GM12874 (cell line): Measurements from ENCODE around the gene FBH1.

ENCODE experiments used
- TF ChIP-seq, protein P1 (sequence below): IDR thresholded peaks from 2 replicates; pipeline ENCODE4 v1.5.1; 2011; ENCODE audit warnings: low read depth, mild to moderate bottlenecking, control low read depth, low read length, moderate library complexity; ENCODE audit not compliant: insufficient read depth

FBH1 gene

GRCh38 chr10:5941579-5941978 is 51.5 kb downstream of the FBH1 start:
- TF ChIP-seq, protein P1, sequence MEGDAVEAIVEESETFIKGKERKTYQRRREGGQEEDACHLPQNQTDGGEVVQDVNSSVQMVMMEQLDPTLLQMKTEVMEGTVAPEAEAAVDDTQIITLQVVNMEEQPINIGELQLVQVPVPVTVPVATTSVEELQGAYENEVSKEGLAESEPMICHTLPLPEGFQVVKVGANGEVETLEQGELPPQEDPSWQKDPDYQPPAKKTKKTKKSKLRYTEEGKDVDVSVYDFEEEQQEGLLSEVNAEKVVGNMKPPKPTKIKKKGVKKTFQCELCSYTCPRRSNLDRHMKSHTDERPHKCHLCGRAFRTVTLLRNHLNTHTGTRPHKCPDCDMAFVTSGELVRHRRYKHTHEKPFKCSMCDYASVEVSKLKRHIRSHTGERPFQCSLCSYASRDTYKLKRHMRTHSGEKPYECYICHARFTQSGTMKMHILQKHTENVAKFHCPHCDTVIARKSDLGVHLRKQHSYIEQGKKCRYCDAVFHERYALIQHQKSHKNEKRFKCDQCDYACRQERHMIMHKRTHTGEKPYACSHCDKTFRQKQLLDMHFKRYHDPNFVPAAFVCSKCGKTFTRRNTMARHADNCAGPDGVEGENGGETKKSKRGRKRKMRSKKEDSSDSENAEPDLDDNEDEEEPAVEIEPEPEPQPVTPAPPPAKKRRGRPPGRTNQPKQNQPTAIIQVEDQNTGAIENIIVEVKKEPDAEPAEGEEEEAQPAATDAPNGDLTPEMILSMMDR, result no peak

GRCh38 chr10:5942001-5942400 is 52.0 kb downstream of the FBH1 start:
- TF ChIP-seq, protein P1, result no peak

GRCh38 chr10:5942474-5942873 is 52.4 kb downstream of the FBH1 start:
- TF ChIP-seq, protein P1, result no peak

DNA sequence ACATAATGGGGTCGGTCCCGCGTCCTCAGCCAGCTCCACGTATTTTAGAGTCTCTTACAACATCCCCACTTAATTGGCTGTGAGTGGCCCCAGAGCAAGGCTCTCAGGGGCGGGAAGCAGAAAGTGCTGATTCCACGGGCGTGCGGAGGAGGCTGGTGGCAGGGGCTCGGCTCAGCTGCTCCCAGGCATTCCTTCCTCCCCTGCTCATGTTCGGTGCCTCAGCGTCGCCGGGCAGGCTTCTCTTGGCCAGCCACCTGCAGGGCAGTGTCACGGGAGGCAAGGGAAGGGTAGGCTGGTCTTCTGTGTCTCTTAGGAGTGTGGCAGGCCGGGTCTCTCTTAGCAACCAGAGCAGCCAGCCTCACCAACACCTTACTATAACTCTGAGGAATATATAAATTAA is 53.5 kb downstream of the FBH1 start:
- TF ChIP-seq, protein P1, result no peak

GRCh38 chr10:5944389-5945189 is 54.5 kb downstream of the FBH1 start:
- TF ChIP-seq, protein P1, result no peak

- TF ChIP-seq, protein P1, result no peak
Observed at GRCh38 chr10:5945190-5945509, 55.1 kb downstream of the FBH1 start.

GRCh38 chr10:5945561-5946418 is 55.7 kb downstream of the FBH1 start:
- TF ChIP-seq, protein P1, result no peak
